Progenitor cell of endocrine pancreas (in vitro differentiated cells): ENCODE measurements around the gene MAP3K14. TPM values are rescaled to one million over a fixed set of nuclear protein-coding genes. Genes with fewer than 3 reads are reported as not detected.

ENCODE experiments used
- DNase-seq: peaks from one replicate; pipeline ENCODE4 v3.0.0; 2021; ENCODE audit warnings: low spot score; ENCODE audit not compliant: unreplicated experiment
- H3K27ac Mint-ChIP-seq: 2 replicates; pipeline ENCODE4 v1.8.0; 2021; ENCODE audit warnings: mild to moderate bottlenecking, moderate library complexity, mixed read lengths
- H3K27me3 Mint-ChIP-seq: 2 replicates; pipeline ENCODE4 v1.8.0; 2021; ENCODE audit warnings: mixed read lengths
- H3K36me3 Mint-ChIP-seq: 2 replicates; pipeline ENCODE4 v1.8.0; 2022; ENCODE audit warnings: mixed read lengths; ENCODE audit not compliant: insufficient read depth
- H3K4me1 Mint-ChIP-seq: 2 replicates; pipeline ENCODE4 v1.8.0; 2021; ENCODE audit warnings: low read depth, mixed read lengths
- H3K4me3 Mint-ChIP-seq: 2 replicates; pipeline ENCODE4 v1.8.0; 2021; ENCODE audit warnings: low read depth, mild to moderate bottlenecking, moderate library complexity, mixed read lengths
- H3K9me3 Mint-ChIP-seq: 2 replicates; pipeline ENCODE4 v1.8.0; 2021; ENCODE audit warnings: low read depth, mixed read lengths
- total RNA-seq: library from RNA; stranded (reverse); gene quantifications from 2 replicates; pipeline ENCODE4 v1.2.1, GENCODE V29; 2021
- TF ChIP-seq, protein P1 (sequence below): fragments of 200-600 bp; sonication (generic); IDR thresholded peaks from one replicate; pipeline ENCODE4 v1.5.0; 2021; ENCODE audit warnings: antibody characterized with exemption, mild to moderate bottlenecking; ENCODE audit not compliant: unreplicated experiment

MAP3K14 gene
- total RNA-seq, 1 donor from 2014 or later, result 7.8 TPM

DNA sequence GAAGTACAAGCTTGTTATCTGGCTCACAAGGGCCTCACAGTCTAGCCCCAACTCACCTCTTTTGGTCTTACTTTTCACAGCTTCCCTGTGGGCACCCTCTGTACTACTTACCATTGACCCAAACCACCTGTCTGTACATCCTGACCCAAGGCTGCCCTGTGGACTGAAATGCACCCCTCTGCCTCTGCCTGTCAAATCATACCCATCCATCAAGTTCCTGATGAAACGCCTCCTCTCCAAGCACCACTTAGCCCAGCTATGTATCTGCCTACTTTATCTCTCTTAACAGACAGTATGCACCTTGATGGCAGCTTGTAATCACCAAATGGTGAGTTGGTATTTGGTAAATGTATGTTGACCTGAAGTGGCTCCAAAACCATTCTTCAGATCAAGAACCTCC lies 7.5 kb upstream of the MAP3K14 start:
- Mint-ChIP-seq H3K4me1 (no peaks in the 10 kb centered on the region), H3K9me3 (no peaks in the 10 kb centered on the region), H3K36me3 (no peaks in the 10 kb centered on the region), H3K4me3 (no peak overlapping the region), H3K27ac (no peak overlapping the region), H3K27me3 (peaks cover 32% of the 10 kb centered on the region)
- TF ChIP-seq, protein P1, sequence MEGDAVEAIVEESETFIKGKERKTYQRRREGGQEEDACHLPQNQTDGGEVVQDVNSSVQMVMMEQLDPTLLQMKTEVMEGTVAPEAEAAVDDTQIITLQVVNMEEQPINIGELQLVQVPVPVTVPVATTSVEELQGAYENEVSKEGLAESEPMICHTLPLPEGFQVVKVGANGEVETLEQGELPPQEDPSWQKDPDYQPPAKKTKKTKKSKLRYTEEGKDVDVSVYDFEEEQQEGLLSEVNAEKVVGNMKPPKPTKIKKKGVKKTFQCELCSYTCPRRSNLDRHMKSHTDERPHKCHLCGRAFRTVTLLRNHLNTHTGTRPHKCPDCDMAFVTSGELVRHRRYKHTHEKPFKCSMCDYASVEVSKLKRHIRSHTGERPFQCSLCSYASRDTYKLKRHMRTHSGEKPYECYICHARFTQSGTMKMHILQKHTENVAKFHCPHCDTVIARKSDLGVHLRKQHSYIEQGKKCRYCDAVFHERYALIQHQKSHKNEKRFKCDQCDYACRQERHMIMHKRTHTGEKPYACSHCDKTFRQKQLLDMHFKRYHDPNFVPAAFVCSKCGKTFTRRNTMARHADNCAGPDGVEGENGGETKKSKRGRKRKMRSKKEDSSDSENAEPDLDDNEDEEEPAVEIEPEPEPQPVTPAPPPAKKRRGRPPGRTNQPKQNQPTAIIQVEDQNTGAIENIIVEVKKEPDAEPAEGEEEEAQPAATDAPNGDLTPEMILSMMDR, result no peak
- DNase-seq, result no peak

DNA sequence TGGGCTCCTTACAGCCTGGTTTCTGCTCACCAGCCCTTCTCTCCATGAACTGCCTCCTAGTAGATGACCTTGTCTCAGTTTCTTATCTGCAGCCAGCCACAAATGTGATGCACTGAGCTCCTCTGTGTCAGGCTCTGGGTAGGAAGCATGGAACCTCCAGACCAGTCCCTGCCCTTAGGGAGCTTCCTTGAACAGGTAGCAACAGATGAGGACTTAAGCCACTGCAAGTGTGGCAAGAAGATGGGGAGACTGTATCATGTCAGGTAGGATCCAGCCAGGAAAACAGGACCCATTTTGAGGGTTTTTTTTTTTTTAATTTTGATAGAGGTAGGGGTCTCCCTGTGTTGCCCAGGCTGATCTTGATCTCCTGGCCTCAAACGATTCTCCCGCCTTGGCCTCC lies 5.3 kb upstream of the MAP3K14 start:
- Mint-ChIP-seq H3K27ac (no peak overlapping the region), H3K9me3 (no peaks in the 10 kb centered on the region)
- TF ChIP-seq, protein P1, result no peak

DNA sequence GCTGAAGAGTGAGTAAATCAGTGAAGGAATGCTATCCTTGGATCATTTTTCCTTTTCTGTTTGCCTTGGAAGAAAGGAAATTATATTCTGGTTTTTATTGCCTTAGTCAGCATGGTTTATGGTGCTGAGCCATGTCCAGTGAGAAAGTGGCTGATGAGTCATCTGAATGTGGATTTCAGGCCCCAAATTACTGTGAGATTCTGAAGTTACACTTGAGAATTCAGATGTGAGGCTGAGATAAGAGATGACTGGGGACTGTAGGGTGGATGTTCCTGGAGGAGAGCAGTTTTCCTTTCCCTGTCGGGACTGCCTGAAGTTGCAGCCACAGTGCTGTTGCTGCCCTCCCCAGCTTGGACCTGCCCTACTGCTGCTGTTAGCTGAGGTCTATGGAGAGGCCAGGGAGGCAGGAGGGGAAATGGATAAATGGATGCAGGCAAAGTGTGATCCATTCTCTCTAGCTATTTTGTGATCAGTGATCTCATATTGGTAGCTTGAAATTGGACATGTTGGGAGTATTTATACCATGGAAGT lies 4.2 kb upstream of the MAP3K14 start:
- Mint-ChIP-seq H3K4me1 (peaks cover 7% of the 10 kb centered on the region), H3K4me3 (no peak overlapping the region), H3K9me3 (no peaks in the 10 kb centered on the region), H3K27me3 (peaks cover 28% of the 10 kb centered on the region), H3K27ac (no peak overlapping the region), H3K36me3 (no peaks in the 10 kb centered on the region)
- TF ChIP-seq, protein P1, result no peak
- DNase-seq, result no peak

More for the DNA sequence above, 5.3 kb upstream of the MAP3K14 start:
- Mint-ChIP-seq H3K27me3 (peaks cover 32% of the 10 kb centered on the region), H3K4me3 (no peak overlapping the region), H3K4me1 (peaks cover 4% of the 10 kb centered on the region), H3K36me3 (no peaks in the 10 kb centered on the region)
- DNase-seq, result no peak

DNA sequence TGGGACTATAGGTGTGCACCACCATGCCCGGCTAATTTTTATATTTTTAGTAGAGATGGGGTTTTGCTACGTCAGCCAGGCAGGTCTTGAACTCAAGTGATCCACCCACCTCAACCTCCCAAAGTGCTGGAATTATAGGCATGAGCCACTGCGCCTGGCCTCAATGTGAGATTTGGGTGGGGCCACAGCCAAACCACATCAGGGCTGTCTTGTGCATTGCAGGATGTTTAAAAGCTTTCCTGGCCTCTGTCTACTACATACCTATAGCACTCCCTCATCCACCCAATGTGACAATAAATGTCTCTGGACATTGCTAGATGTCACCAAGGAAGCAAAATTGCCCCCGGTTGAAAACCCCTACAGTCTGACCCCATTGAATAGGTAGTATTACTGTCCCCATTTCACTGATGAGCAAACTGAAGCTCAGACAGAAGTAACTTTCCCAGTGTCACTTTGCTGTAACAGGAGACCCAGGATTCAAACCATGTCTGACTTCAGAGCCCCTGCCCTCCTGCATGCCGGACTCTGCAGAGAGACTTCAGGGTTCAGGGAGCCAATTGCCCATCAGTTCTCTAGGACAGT lies 3.6 kb upstream of the MAP3K14 start:
- Mint-ChIP-seq H3K4me3 (no peak overlapping the region), H3K27ac (no peak overlapping the region), H3K27me3 (peaks cover 28% of the 10 kb centered on the region), H3K36me3 (no peaks in the 10 kb centered on the region), H3K4me1 (peaks cover 12% of the 10 kb centered on the region), H3K9me3 (no peaks in the 10 kb centered on the region)
- DNase-seq, result no peak
- TF ChIP-seq, protein P1, result no peak

DNA sequence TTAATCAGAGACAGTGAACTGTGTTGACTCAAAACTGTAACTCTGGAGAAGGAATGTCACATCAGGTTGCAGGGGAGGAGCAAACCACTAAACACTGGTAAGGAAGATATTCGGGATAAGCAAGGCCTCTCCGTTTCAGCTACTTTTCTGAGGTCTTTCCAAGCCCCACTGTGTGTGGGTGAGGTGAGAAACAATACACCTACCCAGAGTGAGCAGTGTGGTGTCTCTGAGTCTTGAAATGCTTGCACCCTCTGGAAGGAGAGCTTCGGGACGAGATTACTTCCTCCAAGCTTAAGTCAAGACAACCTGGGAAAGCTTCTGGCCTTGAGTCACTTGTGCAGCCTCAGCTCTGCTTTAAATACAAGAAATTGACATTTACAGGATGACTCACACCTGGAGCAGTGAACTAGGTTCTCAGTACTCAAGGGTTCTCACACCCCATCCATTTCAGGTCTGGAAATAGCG lies 2.5 kb upstream of the MAP3K14 start:
- peaks cover 25% of the 10 kb centered on the region for H3K27me3 Mint-ChIP-seq
- H3K4me1 Mint-ChIP-seq, result peaks cover 20% of the 10 kb centered on the region
- peak overlapping the region; percentile 5 for H3K27ac Mint-ChIP-seq
- no peaks in the 10 kb centered on the region for H3K36me3 Mint-ChIP-seq
- TF ChIP-seq, protein P1, result no peak
- H3K9me3 Mint-ChIP-seq, result no peaks in the 10 kb centered on the region
- H3K4me3 Mint-ChIP-seq, result peak overlapping the region; percentile 7
- DNase-seq, result no peak
